NCI-H128 (cell line): Measurements from ENCODE around the gene INPP4B.

ENCODE experiments used
- DNase-seq: peaks from one replicate; lab custom pipeline; 2025; ENCODE audit not compliant: unreplicated experiment; lab: John Stamatoyannopoulos, UW

Gene INPP4B

DNA sequence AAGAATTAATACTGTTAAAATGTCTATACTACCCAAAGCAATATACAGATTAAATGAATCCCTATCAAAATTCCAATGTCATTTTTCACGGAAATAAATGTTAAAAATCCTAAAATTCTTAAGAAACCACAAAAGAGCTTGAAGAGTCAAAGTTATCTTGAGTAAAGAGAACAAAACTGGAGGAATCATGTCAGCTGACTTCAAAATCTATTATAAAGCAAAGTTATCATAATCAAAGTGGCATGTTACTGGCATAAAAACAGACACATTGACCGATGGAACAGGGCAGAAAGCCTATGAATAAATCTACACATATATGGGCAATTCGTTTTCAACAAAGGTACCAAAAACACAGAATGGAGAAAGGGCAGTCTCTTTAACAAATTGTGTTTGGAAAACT lies 579.0 kb downstream of the INPP4B start:
- no peak for DNase-seq

DNA sequence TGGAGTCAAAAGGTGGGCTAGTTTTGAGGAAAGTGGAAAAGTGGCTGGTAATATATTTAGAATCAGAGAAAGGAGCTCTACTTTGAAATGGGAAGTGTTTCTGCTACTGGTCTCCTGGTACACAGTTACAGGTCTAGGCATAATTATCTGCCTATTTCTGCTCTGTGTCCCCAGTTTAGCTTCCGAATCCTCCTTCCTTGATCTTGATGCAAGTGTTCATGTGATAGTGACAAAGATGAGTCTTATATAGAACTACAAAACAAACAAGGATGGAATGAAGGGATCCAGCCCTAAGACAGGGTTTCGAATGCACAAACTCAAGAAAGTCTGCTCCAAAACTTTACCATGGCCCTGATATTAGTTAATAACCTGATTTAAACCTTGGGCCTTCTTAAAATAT lies 580.2 kb downstream of the INPP4B start:
- no peak for DNase-seq

GRCh38 chr4:142265536-142265935 lies 580.6 kb downstream of the INPP4B start:
- DNase-seq, result no peak

- DNase-seq, result no peak
Observed at GRCh38 chr4:142264961-142265360, 581.1 kb downstream of the INPP4B start.

DNA sequence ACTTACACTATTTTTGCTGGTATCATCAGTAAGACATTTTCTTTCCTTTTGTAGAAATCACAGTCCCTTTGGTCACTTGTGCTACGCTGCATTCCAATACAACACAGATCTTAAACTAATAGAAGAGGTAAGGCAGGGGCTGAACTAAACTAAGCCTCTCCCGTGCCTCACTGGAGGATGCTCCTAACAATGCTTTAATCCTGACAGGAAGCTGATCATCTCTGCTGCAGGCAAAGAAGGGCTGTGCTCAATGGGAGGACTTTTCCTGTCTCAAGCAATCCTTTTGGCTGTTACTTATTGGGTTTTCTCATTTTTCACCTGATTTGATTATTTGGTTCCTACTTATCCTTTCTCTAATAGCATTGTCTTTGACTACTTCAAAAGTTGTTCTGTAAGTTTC lies 583.1 kb downstream of the INPP4B start:
- no peak for DNase-seq

DNA sequence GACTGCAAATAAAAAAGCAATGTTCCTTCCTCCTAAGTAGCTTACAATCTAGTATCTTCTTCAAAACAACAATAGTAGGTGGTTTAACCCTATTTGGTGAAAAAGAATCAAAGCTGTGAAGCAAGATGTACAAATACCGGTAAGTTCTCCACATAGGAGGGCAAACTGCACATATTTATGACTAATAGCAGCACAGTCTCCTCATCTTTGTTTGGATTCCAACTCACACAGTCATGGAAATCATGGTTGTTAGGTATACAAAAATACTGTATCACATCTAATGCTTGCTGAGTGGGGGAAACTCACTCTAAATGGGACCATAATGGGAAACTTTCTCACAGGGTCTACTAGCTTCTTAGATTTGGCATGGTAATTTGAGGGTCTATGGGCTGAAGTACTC lies 597.2 kb downstream of the INPP4B start:
- DNase-seq, result no peak

DNA sequence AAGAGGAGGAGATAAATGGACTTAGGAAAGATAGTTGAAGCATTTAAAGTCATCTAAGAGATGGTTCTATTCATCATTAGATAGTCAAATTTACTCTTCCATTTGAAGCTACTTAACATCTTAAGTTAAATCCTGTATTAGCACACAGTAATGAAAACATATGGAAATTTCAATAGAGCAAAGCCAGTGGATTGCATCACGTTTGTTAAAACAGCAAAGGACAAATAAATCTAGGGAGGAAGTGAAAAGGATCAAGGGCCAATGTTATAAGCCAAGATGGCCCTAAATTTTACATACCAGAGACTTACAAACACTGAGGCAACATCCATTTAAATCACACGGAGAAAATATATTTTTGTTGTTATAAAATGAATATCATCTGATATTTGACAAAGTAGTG lies 602.8 kb downstream of the INPP4B start:
- DNase-seq, result no peak

- DNase-seq, result no peak
Observed at GRCh38 chr4:142242156-142242555, 603.9 kb downstream of the INPP4B start.

- no peak for DNase-seq
Observed at GRCh38 chr4:142238589-142238988, 607.5 kb downstream of the INPP4B start.

DNA sequence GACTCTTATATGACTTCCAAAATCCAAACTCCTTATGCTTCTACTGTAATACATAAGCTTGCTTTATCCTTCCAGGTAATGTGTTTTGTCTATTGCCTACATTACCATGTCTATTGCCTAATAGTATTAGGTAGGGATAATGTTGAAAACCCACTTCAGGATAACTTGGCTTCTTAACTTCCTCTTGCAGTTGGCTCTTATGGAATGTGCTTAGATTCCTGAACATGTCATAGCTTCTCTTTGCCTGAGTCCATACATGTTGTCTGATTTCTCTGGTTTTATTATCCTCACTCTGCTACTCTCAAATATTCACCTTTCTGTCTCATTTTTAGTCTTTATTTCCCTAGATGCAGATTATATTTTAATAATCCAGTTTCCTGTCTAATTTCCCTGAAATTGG lies 609.8 kb downstream of the INPP4B start:
- no peak for DNase-seq

DNA sequence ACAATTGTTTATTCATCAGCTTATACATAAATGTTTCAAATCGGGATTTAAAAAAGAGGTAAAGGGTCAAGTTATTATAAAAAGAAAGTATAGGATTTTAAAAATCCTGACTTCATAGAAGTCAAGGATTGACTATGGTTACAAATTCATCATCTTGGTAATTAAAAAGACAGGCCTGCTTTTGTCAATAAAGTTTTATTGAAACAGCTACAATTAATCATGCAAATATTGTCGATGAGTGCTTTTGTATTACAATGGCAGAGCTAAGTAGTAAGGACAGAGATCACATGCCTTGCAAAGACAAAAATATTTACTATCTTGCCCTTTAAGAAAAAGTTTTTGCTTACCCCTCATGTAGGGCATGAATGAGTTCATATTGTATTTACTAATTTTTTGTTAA lies 614.3 kb downstream of the INPP4B start:
- DNase-seq, result no peak

DNA sequence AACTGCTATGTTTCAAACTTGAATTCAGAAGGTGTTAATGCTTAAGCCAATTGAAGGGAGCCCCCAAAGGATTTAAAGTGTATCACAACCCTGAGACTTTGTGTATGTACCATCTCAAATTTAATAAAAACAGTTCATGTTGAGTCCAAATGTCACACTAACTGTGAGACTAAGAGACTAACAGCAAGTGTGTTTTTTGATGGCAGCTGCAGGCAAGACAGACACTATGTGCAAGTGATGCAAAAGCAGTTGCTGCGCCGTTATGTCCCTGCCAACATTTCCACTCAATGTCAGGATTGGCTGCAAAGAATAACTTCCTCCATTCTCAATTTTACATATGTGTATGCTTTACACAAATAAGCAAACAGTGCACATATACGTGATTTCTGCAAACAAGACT lies 615.1 kb downstream of the INPP4B start:
- no peak for DNase-seq

- no peak for DNase-seq
Observed at GRCh38 chr4:142226014-142226413, 620.1 kb downstream of the INPP4B start.

DNA sequence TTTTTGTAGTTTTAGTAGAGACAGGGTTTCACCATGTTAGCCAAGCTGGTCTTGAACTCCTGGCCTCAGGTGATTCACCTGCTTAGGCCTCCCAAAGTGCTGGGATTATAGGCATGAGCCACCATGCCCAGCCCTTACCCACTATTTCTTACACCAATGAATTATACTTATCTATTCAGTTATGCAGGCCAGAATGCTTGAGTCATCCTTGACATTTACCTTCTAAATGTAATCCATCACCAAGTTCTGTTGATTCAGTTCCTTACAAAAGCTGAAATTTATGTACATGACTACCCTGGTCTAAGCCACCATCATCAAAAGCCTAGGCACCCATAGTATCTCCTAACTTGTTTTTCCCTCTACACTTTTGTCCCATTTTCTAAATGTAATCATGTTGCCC lies 624.0 kb downstream of the INPP4B start:
- DNase-seq, result no peak

DNA sequence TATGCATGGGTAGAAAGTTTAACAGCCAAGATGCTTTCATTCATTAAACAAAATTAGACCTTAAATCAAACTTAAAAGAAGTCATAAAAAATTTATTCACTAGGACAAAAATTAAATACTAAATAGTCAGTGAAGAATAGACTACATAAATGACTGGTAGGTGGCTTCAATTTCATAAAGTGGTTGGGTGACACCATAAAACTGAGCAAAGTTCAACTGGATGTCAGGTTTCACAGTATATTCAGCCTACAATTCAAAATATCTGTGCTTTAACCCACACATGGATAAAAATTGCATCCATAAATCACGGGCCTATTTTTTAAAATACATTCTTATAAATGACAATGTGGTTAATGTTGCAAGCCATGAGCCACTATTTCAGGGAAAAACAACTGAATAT lies 627.4 kb downstream of the INPP4B start:
- no peak for DNase-seq

DNA sequence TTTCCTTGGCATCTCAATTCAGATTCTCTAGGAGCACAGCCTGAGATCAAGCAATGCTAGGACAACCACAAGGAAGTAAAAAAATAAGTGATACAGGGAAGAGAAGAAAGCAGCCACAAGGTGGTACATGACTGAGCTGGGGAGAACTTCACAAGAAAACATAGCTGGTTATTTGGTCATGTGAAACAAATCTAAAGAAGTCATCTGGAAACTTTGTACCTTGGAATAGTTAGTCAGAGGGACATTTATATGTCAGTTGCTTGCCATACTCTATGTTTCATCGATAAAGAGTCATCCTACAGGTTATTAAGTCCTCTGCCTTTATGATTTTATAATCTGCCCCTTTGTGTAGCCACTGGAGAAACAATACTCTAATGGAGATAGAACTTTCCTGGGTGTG lies 634.7 kb downstream of the INPP4B start:
- DNase-seq, result no peak

DNA sequence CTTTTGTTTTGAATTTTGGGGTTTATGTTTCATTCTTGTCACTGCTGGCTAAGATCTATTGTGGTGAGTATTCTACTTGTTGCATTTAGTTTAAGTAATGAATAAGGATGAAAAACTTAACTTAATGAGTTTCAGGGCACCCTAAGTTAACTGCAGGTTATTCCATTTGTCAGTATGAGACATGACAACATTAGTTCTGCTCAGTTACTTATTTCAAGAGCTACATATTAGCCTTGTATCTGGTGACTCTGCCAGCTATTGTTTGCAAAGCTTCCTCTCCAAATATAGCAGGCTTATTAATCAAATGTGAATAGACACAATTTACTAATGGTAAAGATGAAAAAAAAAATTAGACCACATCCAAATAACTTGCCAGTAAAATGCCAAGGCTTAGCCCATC lies 642.6 kb downstream of the INPP4B start:
- no peak for DNase-seq

- no peak for DNase-seq
Observed at GRCh38 chr4:142202404-142203332, 643.4 kb downstream of the INPP4B start.

DNA sequence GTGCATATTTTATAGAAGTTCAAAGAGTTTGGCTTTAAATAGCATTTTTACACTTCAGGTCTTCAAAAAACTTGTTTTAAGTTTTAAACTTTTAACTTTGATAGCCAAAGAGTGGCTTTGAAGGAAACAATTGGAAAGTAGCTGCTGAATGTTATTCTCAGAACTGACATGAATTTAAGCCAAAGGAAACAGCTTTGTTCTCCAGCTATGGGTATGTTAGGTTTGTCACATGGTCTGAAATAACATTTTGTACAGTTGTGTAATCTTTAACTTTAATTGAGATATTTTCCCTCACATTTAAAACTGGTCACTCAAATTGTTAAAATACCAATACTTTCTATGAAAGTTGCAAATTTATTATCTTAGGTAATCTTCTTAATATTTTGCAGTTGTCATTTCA lies 645.1 kb downstream of the INPP4B start:
- DNase-seq, result no peak

- DNase-seq, result no peak
Observed at GRCh38 chr4:142194905-142195304, 651.2 kb downstream of the INPP4B start.

DNA sequence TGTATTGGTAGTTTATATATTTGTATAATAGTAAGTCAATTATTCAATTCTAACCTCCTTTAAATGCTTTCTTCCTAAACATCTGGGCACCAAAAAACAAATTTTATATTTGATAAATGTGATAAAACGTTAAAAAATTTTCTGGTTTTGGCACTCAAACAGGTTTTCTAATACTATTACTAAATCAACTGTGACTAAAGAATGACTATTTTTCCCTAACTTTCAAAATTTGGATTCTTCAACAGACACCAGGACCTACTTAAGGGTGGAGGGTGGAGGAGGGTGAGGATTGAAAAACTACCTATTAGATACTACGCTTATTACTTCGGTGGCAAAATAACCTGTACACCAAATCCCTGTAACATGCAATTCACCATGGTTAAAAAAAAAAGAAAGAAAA lies 654.2 kb downstream of the INPP4B start:
- DNase-seq, result no peak

DNA sequence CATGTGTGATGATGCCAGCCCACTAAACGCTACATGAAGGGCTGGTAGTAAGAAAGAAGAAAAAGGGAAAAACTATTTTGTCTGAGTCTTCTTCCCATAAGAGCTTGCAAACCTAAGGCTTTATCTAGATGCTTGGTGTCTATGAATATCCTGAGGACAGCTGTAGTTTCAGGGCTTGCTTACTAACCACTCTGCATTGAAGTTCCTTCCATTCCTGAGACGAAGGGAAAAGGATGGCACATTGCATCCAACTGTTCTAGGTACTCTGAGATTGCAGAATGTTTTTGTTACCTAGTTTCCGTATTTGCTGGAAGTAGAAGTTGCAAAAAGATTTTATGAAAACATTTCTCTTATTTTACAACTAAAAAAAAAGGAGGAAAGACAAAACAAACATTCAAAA lies 665.1 kb downstream of the INPP4B start:
- DNase-seq, result no peak

- no peak for DNase-seq
Observed at GRCh38 chr4:142169216-142169615, 676.9 kb downstream of the INPP4B start.
